Measurements from ENCODE around the gene PDRG1.
"Not testable (repeated sequence)": the region's sequence is repeated elsewhere in the genome, so short reads cannot be mapped to it uniquely, and the experiment has no call there.

The PDRG1 gene

DNA sequence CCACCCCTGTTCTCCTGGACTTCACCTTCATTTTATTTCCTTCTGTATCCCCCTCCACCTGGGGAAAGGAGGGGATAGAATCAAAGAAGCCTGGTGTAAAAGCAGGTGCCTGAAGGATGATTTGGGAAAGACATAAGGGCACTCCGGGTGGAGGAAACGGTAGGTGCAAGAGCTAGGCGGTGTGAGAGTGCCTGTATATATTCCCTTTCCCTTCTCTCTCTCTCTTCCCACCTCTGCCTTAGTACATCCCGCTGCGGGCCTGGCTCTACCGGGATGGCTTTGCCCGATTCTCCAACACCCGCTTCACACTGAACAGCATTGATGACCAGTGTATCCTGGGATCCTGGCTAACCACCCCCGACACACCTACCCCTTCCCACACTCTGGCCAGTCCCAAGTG, 26.2 kb downstream of the PDRG1 start:
- DNase-seq, result no peak

DNA sequence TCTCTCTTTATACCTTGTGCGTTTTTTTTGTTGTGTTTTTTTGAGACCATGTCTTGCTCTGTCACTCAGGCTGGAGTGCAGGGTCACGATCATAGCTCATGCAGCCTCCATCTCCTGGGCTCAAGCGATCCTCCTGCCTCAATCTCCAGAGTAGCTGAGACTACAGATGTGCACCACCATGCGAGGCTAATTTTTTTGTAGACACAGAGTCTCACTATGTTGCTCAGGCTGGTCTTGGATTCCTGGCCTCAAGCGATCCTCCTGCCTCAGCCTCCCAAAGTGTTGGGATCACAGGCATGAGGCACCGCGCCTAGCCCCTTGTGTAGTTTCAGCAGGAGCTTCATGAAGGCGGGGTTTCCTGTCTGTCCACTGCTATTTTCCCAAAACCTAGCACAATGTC, 27.3 kb downstream of the PDRG1 start:
- no peak for DNase-seq

DNA sequence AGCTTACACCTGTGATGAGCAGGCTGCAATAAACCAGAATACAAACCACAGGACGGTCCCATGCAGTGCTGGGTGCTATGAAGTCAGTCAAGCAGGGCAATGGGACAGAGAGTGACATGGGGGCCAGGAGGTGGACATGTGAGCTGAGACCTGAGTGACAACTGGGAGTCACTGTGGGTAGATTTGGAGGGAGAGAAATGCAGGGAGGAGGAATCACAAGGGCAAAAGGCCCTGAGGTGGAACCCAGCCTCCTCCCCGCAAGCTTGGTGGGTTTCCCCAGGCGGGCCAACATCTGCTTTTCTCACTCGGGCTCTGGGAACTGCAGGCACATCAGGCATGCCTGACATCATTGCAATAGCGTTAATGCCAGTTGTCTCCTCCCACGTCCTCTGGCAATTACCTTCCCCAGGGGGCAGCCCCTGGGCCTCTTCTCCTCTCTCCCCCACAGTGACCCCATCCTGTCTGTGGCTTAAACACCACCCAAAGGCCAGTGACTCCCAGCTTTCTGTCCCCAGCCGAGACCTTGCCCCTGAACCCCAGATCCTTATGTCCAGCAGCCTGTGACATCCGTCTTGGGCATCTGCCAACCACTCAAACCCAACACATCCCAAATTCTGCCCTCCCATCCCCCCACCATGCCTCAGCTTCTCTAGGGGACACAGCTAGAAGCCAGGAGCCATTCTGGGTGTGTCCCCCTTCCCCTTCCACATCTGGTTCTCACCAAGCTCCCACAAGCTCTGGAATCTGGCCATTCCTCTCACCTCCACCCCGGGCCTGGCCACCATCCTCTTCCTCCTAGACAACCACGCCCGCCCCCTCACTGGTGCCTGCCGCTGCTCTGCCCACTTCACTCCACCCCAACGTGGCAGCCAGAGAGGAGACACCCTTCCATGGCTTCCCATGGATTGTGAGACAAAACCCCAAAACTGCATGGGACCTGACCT, 28.2 kb downstream of the PDRG1 start:
- DNase-seq, result no peak

DNA sequence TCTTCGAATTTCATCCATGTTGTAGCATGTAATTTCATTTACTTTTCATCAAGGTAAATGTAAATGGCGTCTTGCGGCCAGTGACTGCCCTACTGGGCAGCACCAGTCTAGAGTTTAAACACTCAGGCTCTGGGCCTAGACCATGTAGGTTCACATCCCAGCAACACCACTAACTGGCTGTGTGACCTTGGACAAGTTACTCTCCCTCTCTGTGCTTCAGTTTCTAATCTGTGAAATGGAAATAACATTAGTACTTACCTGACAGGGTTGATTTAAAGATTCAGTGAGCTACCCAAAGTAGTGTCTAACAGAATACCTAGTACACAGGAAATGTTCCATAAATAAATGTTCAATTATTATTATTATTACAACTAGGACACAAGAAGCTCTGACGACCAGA, 29.3 kb downstream of the PDRG1 start:
- DNase-seq, result no peak

DNA sequence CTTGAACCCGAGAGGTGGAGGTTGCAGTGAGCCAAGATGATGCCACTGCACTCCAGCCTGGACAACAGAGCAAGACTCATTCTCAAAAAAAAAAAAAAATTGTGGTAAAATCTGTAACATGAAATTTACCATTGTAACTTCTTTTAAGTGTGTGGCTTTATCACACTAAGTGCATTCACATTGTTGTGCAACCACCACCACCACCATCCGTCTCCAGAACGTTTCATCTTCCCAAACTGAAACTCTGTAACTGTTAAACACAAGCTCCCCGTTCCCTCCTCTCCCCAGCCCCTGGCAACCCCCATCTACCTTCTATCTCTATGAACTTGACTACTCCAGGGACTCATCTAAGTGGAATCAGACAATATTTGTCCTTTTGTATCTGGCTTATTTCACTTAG, 29.7 kb downstream of the PDRG1 start:
- no peak for DNase-seq

DNA sequence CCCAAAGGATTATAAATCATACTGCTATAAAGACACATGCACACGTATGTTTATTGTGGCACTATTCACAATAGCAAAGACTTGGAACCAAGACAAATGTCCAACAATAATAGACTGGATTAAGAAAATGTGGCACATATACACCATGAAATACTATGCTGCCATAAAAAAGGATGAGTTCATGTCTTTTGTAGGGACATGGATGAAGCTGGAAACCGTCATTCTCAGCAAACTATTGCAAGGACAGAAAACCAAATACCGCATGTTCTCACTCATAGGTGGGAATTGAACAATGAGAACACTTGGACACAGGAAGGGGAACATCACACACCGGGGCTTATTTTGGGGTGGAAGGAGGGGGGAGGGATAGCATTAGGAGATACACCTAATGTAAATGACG, 30.4 kb downstream of the PDRG1 start:
- DNase-seq, result not testable (repeated sequence)

DNA sequence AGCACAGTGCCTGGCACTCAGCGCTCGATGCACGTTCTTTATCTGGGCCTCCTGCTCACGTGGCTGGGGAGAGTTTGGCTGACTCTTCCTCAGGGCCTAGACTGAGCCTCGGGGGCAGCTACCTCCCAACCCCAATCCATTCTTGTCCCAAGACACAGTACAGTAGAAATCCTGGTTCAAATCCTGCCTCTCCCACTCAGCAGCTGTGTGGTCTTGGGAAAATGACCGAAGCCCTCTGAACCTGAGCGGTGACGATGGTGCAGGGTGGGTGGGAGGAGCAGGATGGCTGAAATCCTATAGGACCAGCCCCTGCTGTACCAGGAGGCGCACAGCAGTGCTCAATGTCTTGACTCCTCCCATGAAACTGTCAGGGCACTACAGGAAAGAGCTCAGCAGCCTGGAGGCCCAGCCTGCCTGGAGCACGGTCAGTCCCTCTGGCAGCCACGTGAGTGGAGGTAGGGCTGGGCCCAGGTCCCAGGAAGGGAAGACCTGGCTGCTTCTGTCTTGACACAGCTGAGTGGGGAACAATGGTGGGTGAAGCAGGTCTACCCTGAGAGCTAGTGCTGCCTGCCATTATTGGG, 31.5 kb downstream of the PDRG1 start:
- DNase-seq, result no peak

DNA sequence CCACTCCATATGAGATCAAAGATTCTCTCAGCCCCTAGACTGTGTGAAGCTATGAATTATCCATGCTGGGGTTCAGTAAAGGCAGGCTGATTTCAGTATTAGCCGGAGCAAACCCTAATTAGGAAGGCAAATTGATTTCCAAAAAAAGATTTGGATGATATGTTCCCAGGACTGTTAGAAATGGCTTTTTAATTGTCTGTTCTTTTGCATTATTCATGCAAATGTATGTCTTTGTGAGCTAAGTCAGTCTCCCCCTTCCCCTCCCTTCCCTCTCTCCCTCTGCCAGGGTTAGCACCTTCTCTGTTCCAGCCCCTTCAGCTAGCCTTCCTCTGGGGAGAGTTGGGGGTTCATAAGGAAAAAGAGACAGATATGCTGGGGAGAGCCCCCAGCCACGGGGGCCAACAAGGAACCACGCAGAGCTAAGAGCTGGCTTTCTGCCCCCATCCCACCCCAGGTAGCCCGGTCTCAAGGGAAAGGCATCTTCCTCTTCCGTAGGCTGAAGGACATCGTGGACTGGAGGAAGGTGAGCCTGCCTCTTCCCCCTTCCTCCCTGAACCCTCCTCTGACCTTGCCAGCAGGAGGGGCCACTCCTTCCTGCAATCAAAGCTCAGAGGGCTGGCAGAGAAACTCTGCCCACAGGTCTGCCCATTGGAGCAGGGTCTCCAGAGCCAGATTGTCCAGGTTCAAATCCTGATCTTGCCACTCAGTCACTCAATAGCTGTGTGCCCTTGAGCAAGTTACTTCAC, 32.3 kb downstream of the PDRG1 start:
- no peak for DNase-seq

DNA sequence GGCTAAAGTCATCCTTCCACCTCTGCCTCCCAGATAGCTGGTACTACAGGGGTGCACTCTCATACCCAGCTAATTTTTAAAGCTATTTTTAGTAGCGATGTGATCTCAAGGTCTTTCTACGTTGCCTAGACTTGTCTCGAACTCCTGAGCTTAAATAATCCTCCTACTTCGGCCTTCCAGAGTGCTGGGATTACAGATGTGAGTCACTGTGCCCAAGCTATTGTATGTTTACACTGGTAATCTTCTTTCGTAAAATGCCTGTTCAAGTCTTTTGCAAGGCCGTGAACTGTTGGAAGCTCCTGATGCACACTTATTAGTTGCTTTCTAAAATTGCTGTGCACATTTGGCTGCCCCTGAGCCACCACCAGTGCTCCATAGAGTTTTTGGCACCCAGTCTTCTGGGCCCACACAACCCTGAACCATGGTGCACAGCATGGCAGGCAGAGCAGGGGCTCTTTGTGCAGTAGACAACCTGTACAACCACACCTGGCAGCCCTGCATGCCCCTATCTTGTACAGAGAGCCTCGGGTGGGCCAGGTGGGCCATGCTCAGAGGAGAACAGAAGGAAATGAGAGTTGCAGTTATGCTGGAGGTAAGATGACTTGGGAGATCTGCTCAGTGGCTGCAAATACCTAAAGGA, 33.3 kb downstream of the PDRG1 start:
- no peak for DNase-seq

DNA sequence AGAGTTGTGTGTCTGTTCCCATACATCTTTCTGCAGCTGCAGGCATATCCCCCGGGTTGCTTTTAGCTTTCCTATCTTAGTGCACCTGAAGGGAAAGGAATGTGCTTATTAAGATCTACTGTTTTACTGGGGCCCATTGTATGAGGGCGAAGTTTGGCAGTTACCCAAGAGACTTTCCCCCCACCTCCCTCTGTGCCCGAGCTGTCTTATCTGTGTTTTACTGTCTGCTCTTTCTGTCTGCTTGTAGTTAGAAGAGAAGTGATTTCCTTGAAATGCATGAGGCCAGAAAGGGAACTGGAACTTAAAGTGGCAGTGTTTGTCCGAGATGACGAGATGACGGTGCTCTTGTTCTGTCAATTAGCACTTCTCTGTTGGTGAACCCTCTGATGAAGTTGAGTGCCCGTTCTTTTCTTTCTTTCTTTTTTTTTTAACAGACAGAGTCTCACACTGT, 33.9 kb downstream of the PDRG1 start:
- not testable (repeated sequence) for DNase-seq

DNA sequence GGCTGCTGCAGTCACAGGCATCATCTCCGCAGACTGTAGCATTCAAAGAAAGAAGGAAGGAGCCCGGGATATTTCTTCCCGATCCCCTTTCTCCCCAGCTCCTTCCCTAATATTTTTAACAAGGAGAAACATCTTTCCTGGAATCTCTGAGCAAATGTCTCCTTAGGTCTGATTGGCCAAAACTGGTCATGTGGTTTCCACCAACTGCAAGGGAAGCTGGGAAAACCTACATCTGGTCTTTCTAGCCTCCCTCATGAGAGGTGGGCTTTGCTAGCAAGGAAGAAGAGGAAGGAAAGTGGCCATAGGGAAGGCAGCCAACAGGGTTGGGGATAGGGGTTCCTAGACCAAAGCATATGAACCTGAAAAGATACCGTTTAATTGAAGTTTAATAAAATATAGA, 35.1 kb downstream of the PDRG1 start:
- no peak for DNase-seq

DNA sequence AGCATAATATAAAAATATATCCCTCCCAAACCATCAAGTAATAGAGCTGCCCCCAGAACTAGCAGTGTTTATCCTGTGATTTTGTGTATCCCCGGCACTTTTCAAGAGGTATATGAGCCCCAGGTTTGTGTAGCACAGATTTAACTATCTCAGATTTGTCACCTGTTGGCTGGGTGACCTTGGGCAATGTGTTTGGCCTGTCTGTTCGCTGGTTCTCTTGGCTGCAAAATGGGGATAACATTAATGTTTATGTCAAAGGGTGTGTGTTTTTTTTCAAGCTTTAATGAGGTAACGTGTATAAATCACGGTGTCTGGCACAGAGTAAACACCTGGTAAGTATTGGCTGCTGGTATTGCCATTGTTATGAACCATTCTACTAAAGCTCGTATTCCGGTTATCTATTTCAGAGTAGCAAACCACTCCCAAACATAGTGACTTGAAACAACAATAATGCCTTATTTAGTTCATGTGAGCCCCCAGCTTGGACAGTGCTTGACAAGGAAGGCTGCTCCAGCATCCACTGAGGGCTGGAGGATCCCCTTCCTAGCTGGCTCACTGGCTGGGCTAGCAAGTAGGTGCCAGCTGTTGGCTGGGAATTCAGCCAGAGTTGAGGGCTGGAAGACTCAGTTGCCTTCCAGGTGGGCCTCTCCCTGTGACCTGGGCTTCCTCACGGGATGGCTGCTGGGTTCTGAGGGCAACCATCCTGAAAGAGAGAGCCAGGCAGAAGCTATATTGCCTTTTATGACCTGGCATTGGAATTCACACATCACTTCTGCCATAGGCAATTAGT, 36.2 kb downstream of the PDRG1 start:
- DNase-seq, result no peak

DNA sequence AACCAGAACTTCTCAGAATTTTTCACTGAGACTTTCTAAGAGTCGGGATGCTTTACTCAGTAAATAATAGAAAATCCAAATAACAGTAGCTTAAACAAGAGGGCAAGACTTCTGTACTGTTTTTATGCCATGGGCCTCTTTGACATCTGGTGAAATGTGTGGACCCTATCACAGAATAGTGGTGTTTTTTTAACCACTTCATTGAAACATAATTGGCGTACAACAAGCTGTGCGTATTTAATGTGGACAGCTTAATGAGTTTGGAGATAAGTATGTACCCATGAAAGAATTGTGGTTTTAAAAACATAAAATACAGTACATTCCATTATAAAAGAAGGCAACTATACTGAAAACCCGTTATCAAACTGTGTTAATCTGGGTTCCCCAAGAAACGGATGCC, 37.7 kb downstream of the PDRG1 start:
- no peak for DNase-seq

DNA sequence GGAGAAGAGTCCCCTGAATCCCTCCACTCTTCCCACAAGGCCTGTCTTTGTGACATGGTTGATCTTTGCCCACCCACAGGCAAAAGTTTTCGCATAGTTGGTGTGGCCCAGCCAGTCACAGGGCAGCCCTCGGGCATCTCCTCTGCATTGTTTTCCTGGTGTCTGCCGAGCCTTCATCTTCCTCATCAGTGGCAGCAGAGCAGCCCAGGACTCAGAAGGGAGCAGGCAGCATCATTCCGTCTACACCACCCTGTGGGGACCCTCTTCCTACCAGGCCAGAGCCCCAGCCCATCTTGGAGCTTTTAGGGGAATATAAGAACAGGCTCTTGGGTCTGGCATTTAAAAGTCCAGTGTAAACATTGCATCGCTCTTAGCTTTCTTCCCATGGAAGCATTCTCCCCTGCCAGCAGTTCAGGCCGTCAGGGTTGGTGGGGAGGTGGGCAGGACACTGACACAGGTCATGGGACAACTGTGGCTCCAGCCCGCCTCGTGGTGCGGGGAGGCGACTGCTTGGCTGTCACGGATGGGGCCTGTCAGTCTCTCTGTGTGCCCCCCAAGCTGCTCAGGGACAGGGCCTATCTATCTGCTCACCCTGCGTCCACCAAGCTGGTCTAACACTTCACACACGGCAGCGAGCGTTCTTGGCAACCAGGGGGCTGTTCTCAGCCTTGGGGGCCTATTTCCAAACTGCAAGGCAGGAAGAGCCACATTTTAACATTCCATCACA, 38.3 kb downstream of the PDRG1 start:
- no peak for DNase-seq

DNA sequence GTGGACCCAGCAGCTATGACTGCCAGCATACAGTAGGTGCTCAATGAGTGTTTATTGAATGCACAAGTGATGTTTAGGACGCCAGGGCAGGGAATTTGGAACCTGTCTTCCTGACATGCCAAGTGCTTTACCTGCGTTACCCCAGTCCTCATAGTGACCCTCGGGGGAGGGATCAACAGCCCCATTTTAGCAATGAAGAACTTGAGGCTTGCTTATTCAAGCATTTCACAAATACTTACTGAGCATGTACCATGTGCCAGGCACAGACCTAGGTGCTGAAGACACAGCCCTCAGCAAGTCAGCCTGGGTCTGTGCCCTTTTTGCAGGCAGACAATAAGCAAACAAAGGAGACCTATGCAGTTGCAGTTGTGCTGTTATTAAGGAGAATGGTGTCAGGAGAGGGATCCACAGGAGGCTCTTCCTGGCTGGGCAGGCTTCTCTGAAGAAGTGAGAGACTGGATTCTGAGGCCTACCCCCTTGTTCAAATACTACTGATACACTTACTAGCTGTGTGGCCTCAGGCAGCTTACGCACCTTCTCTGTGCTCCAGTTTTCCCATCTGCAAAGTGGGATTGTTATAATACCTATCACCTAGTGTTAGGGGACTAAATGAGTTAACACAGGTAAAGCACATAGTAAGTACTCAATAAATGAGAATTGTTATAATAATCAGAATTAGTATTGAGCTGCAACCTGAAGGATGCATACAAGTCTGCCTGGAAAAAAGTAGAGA, 41.6 kb downstream of the PDRG1 start:
- no peak for DNase-seq

DNA sequence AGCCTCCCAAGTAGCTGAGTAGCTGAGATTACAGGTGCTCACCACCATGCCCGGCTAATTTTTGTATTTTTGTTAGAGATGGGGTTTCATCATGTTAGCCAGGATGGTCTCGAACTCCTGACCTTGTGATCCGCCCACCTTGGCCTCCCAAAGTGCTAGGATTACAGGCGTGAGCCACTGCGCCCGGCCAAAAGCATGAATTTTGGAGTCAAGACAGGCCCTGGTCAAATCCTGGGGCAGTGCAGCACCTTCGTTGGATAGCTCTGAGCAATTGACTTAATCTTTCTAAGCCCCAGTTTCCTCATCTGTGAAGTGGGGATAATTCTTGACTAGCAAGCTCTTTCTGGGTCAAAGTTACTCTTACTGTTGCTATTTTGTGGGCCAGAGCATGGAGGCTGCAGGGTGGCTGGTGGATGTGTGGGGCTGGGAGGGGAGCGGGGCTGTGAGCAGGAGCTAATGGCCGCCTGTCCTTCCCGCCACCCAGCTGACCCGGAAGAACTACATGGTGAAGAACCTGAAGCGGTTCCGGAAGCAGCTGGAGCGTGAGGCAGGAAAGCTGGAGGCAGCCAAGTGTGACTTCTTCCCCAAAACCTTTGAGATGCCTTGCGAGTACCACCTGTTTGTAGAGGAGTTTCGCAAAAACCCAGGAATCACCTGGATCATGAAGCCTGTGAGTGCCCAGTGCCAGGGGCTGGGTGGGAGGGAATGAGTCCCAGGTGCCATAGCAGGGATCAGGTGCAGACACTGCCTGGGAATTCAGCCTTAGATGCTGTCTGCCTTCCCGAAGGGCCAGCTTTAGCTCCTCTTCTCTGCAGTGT, 42.4 kb downstream of the PDRG1 start:
- no peak for DNase-seq

DNA sequence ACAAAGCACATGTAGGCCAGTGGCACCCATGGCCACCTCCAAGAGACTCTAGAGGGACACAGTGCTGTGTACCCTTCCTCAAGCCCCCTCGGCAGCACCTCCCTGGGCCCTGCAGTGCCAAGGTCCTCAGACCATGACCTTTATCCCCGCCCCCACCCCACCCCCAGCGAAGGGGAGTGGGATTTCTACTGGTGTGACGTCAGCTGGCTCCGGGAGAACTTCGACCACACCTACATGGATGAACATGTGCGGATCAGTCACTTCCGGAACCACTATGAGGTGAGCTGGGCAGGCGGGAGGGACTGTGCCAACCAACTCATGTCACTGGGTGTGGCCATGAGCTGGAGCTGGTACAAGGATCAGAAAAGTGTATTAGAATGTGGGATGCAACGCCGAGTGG, 43.4 kb downstream of the PDRG1 start:
- DNase-seq, result no peak

DNA sequence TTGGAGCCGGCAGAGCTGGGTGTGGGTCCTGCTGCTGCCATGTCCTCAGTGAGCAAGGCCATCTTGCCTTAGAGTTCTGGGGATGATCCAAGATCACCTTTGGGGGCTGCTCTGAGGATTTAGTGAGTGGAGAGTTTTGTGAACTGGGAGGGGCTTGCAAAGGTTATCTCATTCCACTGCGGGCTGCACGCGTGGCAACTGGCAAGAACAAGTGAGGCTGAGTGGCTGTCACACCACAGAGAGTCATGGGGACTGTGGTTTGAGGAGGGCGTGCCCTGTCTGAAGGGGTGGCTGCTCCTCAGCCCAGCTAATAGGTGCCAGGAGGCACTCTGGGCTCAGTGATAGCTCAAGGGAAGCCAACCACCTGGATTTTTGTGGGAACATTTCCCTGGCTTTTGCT, 43.8 kb downstream of the PDRG1 start:
- DNase-seq, result no peak

DNA sequence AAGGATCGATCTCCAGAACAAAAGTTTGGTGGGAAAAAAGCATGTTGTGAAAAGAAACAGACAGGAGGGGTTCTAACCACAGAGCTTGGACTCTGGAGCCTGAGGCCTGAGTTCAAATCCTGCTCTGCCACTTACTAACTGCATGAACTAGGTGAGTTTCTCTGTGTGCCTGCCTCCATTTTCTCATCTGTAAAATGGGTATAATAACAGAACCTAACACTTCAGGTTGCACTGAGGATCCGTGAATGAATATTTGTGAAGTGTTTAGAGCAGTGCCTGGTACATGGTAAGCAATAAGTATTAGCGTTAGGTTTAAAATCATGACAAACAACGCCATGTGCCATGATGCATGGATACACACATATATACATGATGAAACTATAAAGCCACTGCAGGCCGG, 44.8 kb downstream of the PDRG1 start:
- DNase-seq, result no peak

DNA sequence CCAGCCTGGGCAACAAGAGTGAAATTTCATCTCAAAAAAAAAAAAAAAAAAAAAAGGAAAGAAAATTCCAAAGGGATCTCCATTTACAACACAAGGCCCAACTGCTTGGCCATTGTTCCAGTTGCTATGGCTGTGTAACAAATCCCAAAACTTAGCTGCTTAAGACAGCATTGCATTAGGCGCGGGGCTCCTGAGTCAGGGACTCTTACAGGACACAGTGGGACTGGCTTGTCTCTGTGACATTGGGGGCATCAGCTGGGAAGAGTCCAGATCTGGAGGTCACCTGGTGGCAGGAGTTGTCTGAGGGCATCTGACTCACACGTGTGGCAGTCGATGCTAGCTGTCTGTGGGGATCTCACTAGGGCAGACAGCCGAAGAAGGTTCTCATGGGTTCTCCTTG, 45.8 kb downstream of the PDRG1 start:
- DNase-seq, result no peak
